RWPE2 (cell line): ENCODE data around the gene SFXN1.
"Not testable (repeated sequence)": the region's sequence is repeated elsewhere in the genome, so short reads cannot be mapped to it uniquely, and the experiment has no call there.

Source experiments
- ATAC-seq: fragments of 200-7000 bp; cut with Tn5 transposase; 3 replicates; pipeline ENCODE4 v1.9.1; 2021; ENCODE audit warnings: low read depth
- DNase-seq: peaks from one replicate; pipeline ENCODE4 v3.0.0-alpha.2; 2020; ENCODE audit warnings: low spot score
- H3K27ac ChIP-seq: fragments of 450-650 bp; 2 replicates; pipeline ENCODE4 v1.5.1; 2017; ENCODE audit warnings: mild to moderate bottlenecking; ENCODE audit not compliant: poor library complexity, severe bottlenecking
- H3K27me3 ChIP-seq: fragments of 250-450 bp; sonication (Bioruptor Pico); 2 replicates; pipeline ENCODE4 v1.5.1; 2021; ENCODE audit warnings: mild to moderate bottlenecking, moderate library complexity; ENCODE audit not compliant: insufficient read depth, poor library complexity, severe bottlenecking
- H3K36me3 ChIP-seq: fragments of 250-450 bp; sonication (Bioruptor Pico); 2 replicates; pipeline ENCODE4 v1.5.1; 2020; ENCODE audit warnings: low read depth, mild to moderate bottlenecking, moderate library complexity
- H3K4me1 ChIP-seq: fragments of 250-450 bp; sonication (Bioruptor Pico); 2 replicates; pipeline ENCODE4 v1.5.1; 2021; ENCODE audit warnings: mild to moderate bottlenecking, moderate library complexity; ENCODE audit not compliant: insufficient read depth, poor library complexity, severe bottlenecking
- H3K4me3 ChIP-seq: fragments of 250-450 bp; sonication (Bioruptor Pico); 2 replicates; pipeline ENCODE4 v1.5.1; 2021; ENCODE audit warnings: mild to moderate bottlenecking, moderate library complexity; ENCODE audit not compliant: severe bottlenecking
- H3K9me3 ChIP-seq: fragments of 250-450 bp; sonication (Bioruptor Pico); 2 replicates; pipeline ENCODE4 v1.5.1; 2021; ENCODE audit warnings: mild to moderate bottlenecking, moderate library complexity; ENCODE audit not compliant: severe bottlenecking
- CTCF ChIP-seq: fragments of 450-650 bp; IDR thresholded peaks from one replicate; pipeline ENCODE4 v1.5.1; 2017; ENCODE audit warnings: mild to moderate bottlenecking, moderate library complexity; ENCODE audit not compliant: poor library complexity, severe bottlenecking

The SFXN1 gene

DNA sequence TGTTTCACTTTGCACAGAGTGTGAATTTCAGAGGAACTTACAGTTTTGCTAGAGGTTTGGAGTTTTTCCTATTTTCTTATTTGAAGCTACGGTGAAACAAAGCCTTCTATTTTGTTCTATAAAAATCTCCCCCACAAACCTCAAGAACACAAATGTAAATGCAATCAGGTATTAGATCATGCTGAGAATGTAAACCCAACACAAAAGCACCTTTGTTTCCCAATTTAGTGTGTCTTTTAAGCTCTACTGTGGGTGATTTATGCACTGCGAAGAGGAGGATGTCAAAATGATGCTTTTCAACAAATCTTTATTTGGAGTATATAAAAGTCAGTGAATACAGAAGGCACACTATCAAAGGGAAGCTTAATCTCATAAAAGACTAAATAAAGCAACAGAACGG is 30.1 kb upstream of the SFXN1 start:
- H3K27me3 ChIP-seq, result peaks cover 72% of the 10 kb centered on the region
- no peaks in the 10 kb centered on the region for H3K4me1 ChIP-seq
- no peak for DNase-seq
- TF ChIP-seq CTCF, result no peak
- no peak overlapping the region for H3K4me3 ChIP-seq
- no peak for ATAC-seq
- H3K36me3 ChIP-seq, result no peaks in the 10 kb centered on the region
- H3K27ac ChIP-seq, result no peak overlapping the region
- no peaks in the 10 kb centered on the region for H3K9me3 ChIP-seq

DNA sequence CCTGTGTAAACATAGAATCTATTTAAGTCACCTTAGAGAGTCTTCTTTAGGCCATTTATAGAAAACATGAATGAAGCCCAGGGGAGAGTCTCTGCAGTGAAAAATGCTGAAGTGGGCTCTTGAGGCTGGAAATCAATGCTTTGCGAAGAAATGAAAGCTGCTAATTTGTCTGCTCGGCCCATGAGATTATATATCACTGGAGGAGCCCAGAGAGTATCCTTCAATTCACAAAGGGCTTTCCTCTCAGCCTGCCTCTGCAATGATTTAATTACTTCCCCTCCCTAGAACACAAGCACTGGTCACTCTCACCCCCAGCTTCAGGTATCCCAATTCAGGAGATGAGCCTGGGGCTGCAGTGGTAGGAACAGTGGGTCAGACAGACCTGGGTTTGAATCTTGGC is 26.2 kb upstream of the SFXN1 start:
- no peak overlapping the region for H3K4me3 ChIP-seq
- H3K27ac ChIP-seq, result no peak overlapping the region
- no peaks in the 10 kb centered on the region for H3K36me3 ChIP-seq
- no peak for TF ChIP-seq CTCF
- DNase-seq (no peak), ATAC-seq (no peak)
- no peaks in the 10 kb centered on the region for H3K4me1 ChIP-seq
- H3K27me3 ChIP-seq, result peaks cover 46% of the 10 kb centered on the region
- H3K9me3 ChIP-seq, result no peaks in the 10 kb centered on the region

DNA sequence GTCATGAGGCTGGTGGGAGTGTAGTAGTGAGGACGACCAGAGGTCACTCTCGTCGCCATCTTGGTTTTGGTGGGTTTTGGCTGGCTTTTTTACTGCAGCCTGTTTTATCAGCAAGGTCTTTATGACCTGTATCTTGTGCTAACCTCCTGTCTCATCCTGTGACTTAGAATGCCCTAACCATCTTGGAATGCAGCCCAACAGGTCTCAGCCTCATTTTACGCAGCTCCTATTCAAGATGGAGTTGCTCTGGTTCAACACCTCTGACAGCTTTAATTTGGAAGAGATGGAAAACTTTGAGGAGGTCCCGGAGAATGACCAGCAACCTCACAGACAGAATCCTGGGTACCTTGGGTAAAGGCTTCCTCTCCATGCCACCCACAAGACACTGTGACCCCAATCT is 24.0 kb upstream of the SFXN1 start:
- H3K4me1 ChIP-seq, H3K27ac ChIP-seq, H3K4me3 ChIP-seq, H3K9me3 ChIP-seq, ATAC-seq, H3K36me3 ChIP-seq, DNase-seq: not testable (repeated sequence)
- H3K27me3 ChIP-seq, result peaks cover 33% of the 10 kb centered on the region

- DNase-seq (no peak), ATAC-seq (no peak)
- no peak for TF ChIP-seq CTCF
- H3K36me3 ChIP-seq, result no peaks in the 10 kb centered on the region
- H3K4me3 ChIP-seq, result no peak overlapping the region
- H3K9me3 ChIP-seq, result no peaks in the 10 kb centered on the region
- H3K4me1 ChIP-seq, result no peaks in the 10 kb centered on the region
- H3K27me3 ChIP-seq, result peaks cover 25% of the 10 kb centered on the region
- no peak overlapping the region for H3K27ac ChIP-seq
Observed at GRCh38 chr5:175456105-175456742, 22.1 kb upstream of the SFXN1 start.

DNA sequence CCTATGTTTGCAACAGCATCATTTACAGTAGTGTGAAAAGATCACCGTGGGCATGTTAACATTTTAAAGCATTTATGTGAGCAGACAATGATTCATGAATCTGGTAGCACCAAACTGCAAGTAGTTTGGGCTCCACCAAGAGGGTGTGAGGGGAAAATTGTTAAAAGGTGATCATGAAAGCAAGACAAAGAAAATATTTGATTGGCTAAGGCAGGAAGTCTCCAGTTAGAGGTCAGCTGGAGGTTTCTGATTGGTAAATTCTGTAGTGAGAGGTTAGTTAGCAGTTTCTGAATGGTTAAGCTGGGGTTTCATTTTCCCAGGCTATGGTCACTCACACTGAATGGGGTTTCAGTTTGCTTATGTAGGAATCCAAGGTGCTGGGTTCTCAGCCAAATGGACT is 20.9 kb upstream of the SFXN1 start:
- Histone ChIP-seq H3K27ac (no peak overlapping the region), H3K4me1 (no peaks in the 10 kb centered on the region), H3K27me3 (peaks cover 18% of the 10 kb centered on the region), H3K4me3 (no peak overlapping the region), H3K36me3 (no peaks in the 10 kb centered on the region), H3K9me3 (no peaks in the 10 kb centered on the region)
- peak; percentile 52 for TF ChIP-seq CTCF
- DNase-seq, result no peak
- ATAC-seq, result peak; percentile 72
